Suprapubic skin (tissue), 4 donors: ENCODE measurements around the gene ETS2. TPM values are rescaled to one million over a fixed set of nuclear protein-coding genes. Genes with fewer than 3 reads are reported as not detected.

ENCODE experiments used
- DNase-seq, 2 donors: peaks; one replicate each; pipeline ENCODE4 v3.0.0-alpha.2; 2019; ENCODE audit warnings: low spot score in 2 of 2
- H3K27ac ChIP-seq: fragments of 200-600 bp; sonication (generic); one replicate; pipeline ENCODE4 v1.5.1; 2019
- H3K27me3 ChIP-seq: fragments of 200-600 bp; sonication (generic); one replicate; pipeline ENCODE4 v1.5.1; 2019
- H3K36me3 ChIP-seq: fragments of 200-600 bp; sonication (generic); one replicate; pipeline ENCODE4 v1.5.1; 2019
- H3K4me1 ChIP-seq: fragments of 200-600 bp; sonication (generic); one replicate; pipeline ENCODE4 v1.5.1; 2019
- H3K4me3 ChIP-seq: fragments of 200-600 bp; sonication (generic); one replicate; pipeline ENCODE4 v1.5.1; 2019; ENCODE audit warnings: mild to moderate bottlenecking
- H3K9me3 ChIP-seq: fragments of 200-600 bp; sonication (generic); one replicate; pipeline ENCODE4 v1.5.1; 2019
- CTCF ChIP-seq, 2 donors: fragments of 200-600 bp in 1 of 2; fragments of 450-650 bp in 1 of 2; sonication (generic) in 1 of 2; IDR thresholded peaks; one replicate each; pipeline ENCODE4 v1.5.1; 2016 to 2019; ENCODE audit warnings: antibody characterized with exemption in 2 of 2, mild to moderate bottlenecking in 1 of 2, moderate library complexity in 1 of 2
- EP300 ChIP-seq: sonication (generic); formaldehyde crosslinking; IDR thresholded peaks from one replicate; pipeline ENCODE4 v1.6.1; 2017; ENCODE audit warnings: antibody characterized with exemption
- POLR2A ChIP-seq, 2 donors: fragments of 450-650 bp; IDR thresholded peaks; one replicate each; pipeline ENCODE4 v1.6.1; 2017; ENCODE audit warnings: antibody characterized with exemption in 2 of 2, mild to moderate bottlenecking in 2 of 2, moderate library complexity in 2 of 2
- POLR2AphosphoS5 ChIP-seq, 3 donors: sonication (generic); formaldehyde crosslinking; IDR thresholded peaks; one replicate each; pipeline ENCODE4 v1.6.1; 2017; ENCODE audit warnings: antibody characterized with exemption in 3 of 3
- WGBS: methylation state at CpG from one replicate; pipeline ENCODE4 v1.1.5; 2018; 5-methylcytosine and 5-hydroxymethylcytosine counted together
- total RNA-seq, 4 donors: library from RNA; depleted of rRNA; stranded (reverse); fragments of >200 nt; gene quantifications; one replicate each; pipeline ENCODE4 v1.1.0, GENCODE V29; 2016

The ETS2 gene
- total RNA-seq, 4 donors from 2014 or later, result 198 to 510 (median 416) TPM

GRCh38 chr21:38837806-38838461 lies 32.2 kb downstream of the ETS2 start:
- Histone ChIP-seq H3K27ac (no peak overlapping the region), H3K36me3 (no peaks in the 10 kb centered on the region), H3K4me3 (no peak overlapping the region), H3K4me1 (peaks cover 29% of the 10 kb centered on the region), H3K27me3 (no peaks in the 10 kb centered on the region), H3K9me3 (no peaks in the 10 kb centered on the region)
- 70% methylated on average over 5 of the region's 5 CpGs for WGBS
- no peak for TF ChIP-seq POLR2AphosphoS5 (IDR thresholded peaks at IDR 0.05)
- TF ChIP-seq EP300, result no peak
- no peak for TF ChIP-seq POLR2A (IDR thresholded peaks at IDR 0.05)
- no peak for TF ChIP-seq CTCF (IDR thresholded peaks at IDR 0.05)
- no peak for DNase-seq

GRCh38 chr21:38838598-38839327 lies 33.0 kb downstream of the ETS2 start:
- Histone ChIP-seq H3K27me3 (no peaks in the 10 kb centered on the region), H3K9me3 (no peaks in the 10 kb centered on the region), H3K36me3 (no peaks in the 10 kb centered on the region), H3K4me3 (no peak overlapping the region), H3K27ac (no peak overlapping the region), H3K4me1 (peaks cover 24% of the 10 kb centered on the region)
- WGBS, result 92% methylated on average over 11 of the region's 12 CpGs
- DNase-seq, result no peak
- TF ChIP-seq EP300 (no peak), POLR2AphosphoS5 (IDR thresholded peaks at IDR 0.05) (no peak), CTCF (IDR thresholded peaks at IDR 0.05) (no peak), POLR2A (IDR thresholded peaks at IDR 0.05) (no peak)

- H3K9me3 ChIP-seq, result no peaks in the 10 kb centered on the region
- no peak overlapping the region for H3K4me3 ChIP-seq
- H3K27me3 ChIP-seq, result no peaks in the 10 kb centered on the region
- H3K27ac ChIP-seq, result no peak overlapping the region
- peaks cover 24% of the 10 kb centered on the region for H3K4me1 ChIP-seq
- no peak for TF ChIP-seq CTCF (IDR thresholded peaks at IDR 0.05)
- TF ChIP-seq POLR2AphosphoS5 (IDR thresholded peaks at IDR 0.05), result no peak
- TF ChIP-seq EP300, result no peak
- no peak for TF ChIP-seq POLR2A (IDR thresholded peaks at IDR 0.05)
- WGBS, result 68% methylated on average over 9 of the region's 9 CpGs
- H3K36me3 ChIP-seq, result no peaks in the 10 kb centered on the region
- no peak for DNase-seq
Measured at GRCh38 chr21:38839328-38840286, 33.9 kb downstream of the ETS2 start.

GRCh38 chr21:38840456-38841300 lies 34.9 kb downstream of the ETS2 start:
- Histone ChIP-seq H3K4me3 (no peak overlapping the region), H3K4me1 (peaks cover 24% of the 10 kb centered on the region), H3K36me3 (no peaks in the 10 kb centered on the region), H3K27ac (no peak overlapping the region), H3K9me3 (no peaks in the 10 kb centered on the region), H3K27me3 (no peaks in the 10 kb centered on the region)
- DNase-seq, result no peak
- TF ChIP-seq EP300 (no peak), POLR2A (IDR thresholded peaks at IDR 0.05) (no peak), POLR2AphosphoS5 (IDR thresholded peaks at IDR 0.05) (no peak), CTCF (IDR thresholded peaks at IDR 0.05) (no peak)
- 96% methylated on average over 17 of the region's 17 CpGs for WGBS
